GM23338 (cell line): ENCODE results near the gene YBX1. TPM values are rescaled to one million over a fixed set of nuclear protein-coding genes. Genes with fewer than 3 reads are reported as not detected.
A peak's percentile ranks its signal among the peaks of the same experiment; 100 is the strongest.

Experiments used
- ATAC-seq: fragments of 200-7000 bp; cut with Tn5 transposase; 3 replicates; pipeline ENCODE4 v1.9.1; 2020
- DNase-seq: peaks from one replicate; pipeline ENCODE4 v3.0.0-alpha.2; 2015; ENCODE audit warnings: low spot score
- H2AFZ ChIP-seq: fragments of 200-600 bp; sonication (generic); 2 replicates; pipeline ENCODE4 v1.8.0; 2016; ENCODE audit warnings: antibody characterized with exemption, mild to moderate bottlenecking, moderate library complexity
- H3F3A ChIP-seq: fragments of 200-600 bp; sonication (generic); replicated peaks from 2 replicates; pipeline ENCODE4 v1.8.0; 2017; ENCODE audit warnings: antibody characterized with exemption, mixed run types, low read depth
- H3K27ac ChIP-seq: fragments of 200-600 bp; sonication (generic); 2 replicates; pipeline ENCODE4 v1.6.1; 2016; ENCODE audit warnings: low read depth
- H3K27me3 ChIP-seq: fragments of 200-600 bp; sonication (generic); 2 replicates; pipeline ENCODE4 v1.8.0; 2016; ENCODE audit warnings: mild to moderate bottlenecking, mixed run types, moderate library complexity; ENCODE audit not compliant: insufficient read depth
- H3K36me3 ChIP-seq: fragments of 200-600 bp; sonication (generic); 2 replicates; pipeline ENCODE4 v1.8.0; 2016; ENCODE audit warnings: mild to moderate bottlenecking; ENCODE audit not compliant: insufficient read depth
- H3K4me1 ChIP-seq: fragments of 200-600 bp; sonication (generic); 2 replicates; pipeline ENCODE4 v1.8.0; 2016; ENCODE audit warnings: mild to moderate bottlenecking, moderate library complexity; ENCODE audit not compliant: insufficient read depth
- H3K4me2 ChIP-seq: fragments of 200-600 bp; sonication (generic); 2 replicates; pipeline ENCODE4 v1.7.1; 2017; ENCODE audit warnings: mixed run types
- H3K4me3 ChIP-seq: fragments of 200-600 bp; sonication (generic); 2 replicates; pipeline ENCODE4 v1.6.1; 2016; ENCODE audit warnings: mixed run types
- H3K79me2 ChIP-seq: fragments of 200-600 bp; sonication (generic); replicated peaks from 2 replicates; pipeline ENCODE4 v1.8.0; 2017; ENCODE audit warnings: mild to moderate bottlenecking; ENCODE audit not compliant: insufficient read depth
- H3K9me2 ChIP-seq: fragments of 200-600 bp; sonication (generic); 2 replicates; pipeline ENCODE4 v1.8.0; 2017; ENCODE audit not compliant: insufficient read depth
- H4K20me1 ChIP-seq: fragments of 200-600 bp; sonication (generic); replicated peaks from 2 replicates; pipeline ENCODE4 v1.8.0; 2017; ENCODE audit warnings: mild to moderate bottlenecking; ENCODE audit not compliant: insufficient read depth
- H3K27ac Mint-ChIP-seq: 2 replicates; pipeline ENCODE4 v1.8.0; 2020; ENCODE audit warnings: inconsistent platforms, mild to moderate bottlenecking, moderate library complexity, mixed read lengths
- H3K27me3 Mint-ChIP-seq: 3 replicates; pipeline ENCODE4 v1.8.0; 2022; ENCODE audit warnings: low read depth, mild to moderate bottlenecking, moderate library complexity, mixed read lengths, inconsistent platforms; ENCODE audit not compliant: insufficient read depth, poor library complexity
- H3K36me3 Mint-ChIP-seq: 3 replicates; pipeline ENCODE4 v1.8.0; 2021; ENCODE audit warnings: low read depth, mild to moderate bottlenecking, inconsistent platforms, moderate library complexity, mixed read lengths
- H3K4me1 Mint-ChIP-seq: 3 replicates; pipeline ENCODE4 v1.8.0; 2020; ENCODE audit warnings: mild to moderate bottlenecking, inconsistent platforms, mixed read lengths
- H3K4me3 Mint-ChIP-seq: 3 replicates; pipeline ENCODE4 v1.8.0; 2021; ENCODE audit warnings: moderate library complexity, mild to moderate bottlenecking, inconsistent platforms, mixed read lengths
- H3K9me3 Mint-ChIP-seq: 3 replicates; pipeline ENCODE4 v1.8.0; 2020; ENCODE audit warnings: moderate library complexity, mild to moderate bottlenecking, inconsistent platforms, mixed read lengths
- CREB1 ChIP-seq: fragments of 250-450 bp; sonication (Bioruptor Pico); IDR thresholded peaks from 2 replicates; pipeline ENCODE4 v1.5.0; 2020; ENCODE audit warnings: low read depth, mild to moderate bottlenecking, moderate library complexity
- CTCF ChIP-seq, 2 experiments: fragments of 200-600 bp in 1 of 2; sonication (generic) in 1 of 2; conservative IDR thresholded peaks; 2 replicates each; pipeline versions ENCODE4 v1.5.1 to v1.6.1; 2016 to 2017; ENCODE audit warnings: antibody characterized with exemption in 2 of 2, low read depth in 2 of 2, mild to moderate bottlenecking in 2 of 2, moderate library complexity in 1 of 2
- ETS1 ChIP-seq: IDR thresholded peaks from 2 replicates; pipeline ENCODE4 v1.6.1; 2016; ENCODE audit warnings: antibody characterized with exemption
- EZH2 ChIP-seq: fragments of 200-600 bp; sonication (generic); IDR thresholded peaks from one replicate; pipeline ENCODE4 v1.8.0; 2017; ENCODE audit warnings: antibody characterized with exemption, mild to moderate bottlenecking, low read depth; ENCODE audit not compliant: unreplicated experiment
- EZH2phosphoT487 ChIP-seq: fragments of 200-600 bp; sonication (generic); IDR thresholded peaks from one replicate; pipeline ENCODE4 v1.8.1; 2018; ENCODE audit warnings: antibody characterized with exemption; ENCODE audit not compliant: unreplicated experiment
- JUNB ChIP-seq: IDR thresholded peaks from one replicate; pipeline ENCODE4 v1.6.1; 2016; ENCODE audit warnings: antibody characterized with exemption; ENCODE audit not compliant: unreplicated experiment
- NANOG ChIP-seq: IDR thresholded peaks from 2 replicates; pipeline ENCODE4 v1.6.1; 2016; ENCODE audit warnings: antibody characterized with exemption, borderline replicate concordance
- POLR2AphosphoS5 ChIP-seq: IDR thresholded peaks from 2 replicates; pipeline ENCODE4 v1.6.1; 2016; ENCODE audit warnings: antibody characterized with exemption, low read depth
- REST ChIP-seq: IDR thresholded peaks from one replicate; pipeline ENCODE4 v1.6.1; 2018; ENCODE audit warnings: antibody characterized with exemption; ENCODE audit not compliant: unreplicated experiment
- STAT1 ChIP-seq: IDR thresholded peaks from one replicate; pipeline ENCODE4 v1.6.1; 2016; ENCODE audit warnings: antibody characterized with exemption; ENCODE audit not compliant: unreplicated experiment
- ZNF114 ChIP-seq: fragments of 250-450 bp; sonication (Bioruptor Pico); IDR thresholded peaks from 2 replicates; pipeline ENCODE4 v1.5.0; 2020; ENCODE audit warnings: mild to moderate bottlenecking, moderate library complexity
- ZNF331 ChIP-seq: fragments of 250-450 bp; sonication (Bioruptor Pico); IDR thresholded peaks from 2 replicates; pipeline ENCODE4 v1.5.0; 2020; ENCODE audit warnings: low read depth, mild to moderate bottlenecking, moderate library complexity
- ZNF462 ChIP-seq: fragments of 250-450 bp; sonication (Bioruptor Pico); IDR thresholded peaks from 2 replicates; pipeline ENCODE4 v1.5.0; 2020; ENCODE audit warnings: mild to moderate bottlenecking, moderate library complexity
- polyA plus RNA-seq: library from polyadenylated mRNA; unstranded; fragments of >200 nt; fragmentation: Nextera tagmentation; extraction: Ambion mirVana; gene quantifications from 2 replicates; pipeline ENCODE4 v1.2.1, GENCODE V29; 2016
- total RNA-seq: library from RNA; depleted of rRNA; stranded (reverse); fragments of >200 nt; shearing (Covaris generic); gene quantifications from 2 replicates; pipeline ENCODE4 v1.2.3, GENCODE V29; 2014

YBX1 gene
- total and polyA plus RNA-seq, 2 experiments from 2014 or later: 1,282 to 1,441 TPM

GRCh38 chr1:42741706-42742105, 59.5 kb downstream of the YBX1 start:
- Mint-ChIP-seq H3K9me3 (no peaks in the 10 kb centered on the region), H3K27ac (no peak overlapping the region), H3K36me3 (peaks cover 8% of the 10 kb centered on the region; the same call in 2 of the 3 replicates), H3K4me3 (no peak overlapping the region), H3K4me1 (peaks cover 42% of the 10 kb centered on the region), H3K27me3 (peaks cover 11% of the 10 kb centered on the region)
- H3K4me3 ChIP-seq: no peak overlapping the region
- no peaks in the 10 kb centered on the region for H3K9me2 ChIP-seq
- H4K20me1 ChIP-seq: no peaks in the 10 kb centered on the region
- no peak for TF ChIP-seq NANOG
- TF ChIP-seq JUNB: no peak
- no peak for TF ChIP-seq STAT1
- no peak for TF ChIP-seq ETS1
- no peak for TF ChIP-seq REST
- no peak for TF ChIP-seq CTCF (conservative IDR thresholded peaks at IDR 0.05; ENCODE audit: low read depth in 2 of 2)
- TF ChIP-seq EZH2: no peak
- TF ChIP-seq POLR2AphosphoS5: no peak
- TF ChIP-seq ZNF331 (CRISPR knock-in tag): no peak
- TF ChIP-seq CREB1 (CRISPR knock-in tag): no peak
- TF ChIP-seq ZNF114 (CRISPR knock-in tag): no peak
- no peak for TF ChIP-seq EZH2phosphoT487
- no peak for TF ChIP-seq ZNF462 (CRISPR knock-in tag)
- H2AFZ ChIP-seq: peak overlapping the region; percentile 69
- no peak overlapping the region for H3K27ac ChIP-seq
- H3K4me1 ChIP-seq: peaks cover 22% of the 10 kb centered on the region
- no peaks in the 10 kb centered on the region for H3K27me3 ChIP-seq
- H3K36me3 ChIP-seq: no peaks in the 10 kb centered on the region
- H3K4me2 ChIP-seq: no peak overlapping the region
- H3K79me2 ChIP-seq: no peaks in the 10 kb centered on the region
- ATAC-seq: no peak
- no peaks in the 10 kb centered on the region for H3F3A ChIP-seq
- DNase-seq: no peak
